K562 (cell line): ENCODE measurements around the gene ITPR2. TPM values are rescaled to one million over a fixed set of nuclear protein-coding genes. Genes with fewer than 3 reads are reported as not detected.
A peak's percentile ranks its signal among the peaks of the same experiment; 100 is the strongest.

Experiments used
- ARID1B ChIP-seq: fragments of 450-650 bp; IDR thresholded peaks from 2 replicates; pipeline ENCODE4 v1.6.1; 2016; ENCODE audit warnings: antibody characterized with exemption, mild to moderate bottlenecking, inconsistent platforms
- BACH1 ChIP-seq: fragments of 200-800 bp; sonication (Bioruptor generic); IDR thresholded peaks from 2 replicates; pipeline ENCODE4 v1.6.1; 2016; ENCODE audit warnings: missing genetic modification characterization, missing compliant biosample characterization
- CTCF ChIP-seq, 3 experiments: IDR thresholded peaks in 2 of 3; conservative IDR thresholded peaks in 1 of 3; 2 replicates each; pipeline ENCODE4 v1.5.1; 2011 to 2012; ENCODE audit warnings: low read length in 3 of 3, mild to moderate bottlenecking in 3 of 3, control low read depth in 2 of 3, improper control_type of control experiment in 1 of 3, inconsistent platforms in 1 of 3, low read depth in 1 of 3, mixed read lengths in 1 of 3, moderate library complexity in 1 of 3; ENCODE audit not compliant: insufficient read depth in 2 of 3
- FOXA1 ChIP-seq: fragments of 450-650 bp; IDR thresholded peaks from 2 replicates; pipeline ENCODE4 v1.6.1; 2016; ENCODE audit warnings: mild to moderate bottlenecking, borderline replicate concordance
- MGA ChIP-seq: fragments of 450-650 bp; IDR thresholded peaks from 2 replicates; pipeline ENCODE4 v1.6.1; 2016; ENCODE audit warnings: mild to moderate bottlenecking, moderate library complexity
- NUFIP1 ChIP-seq: fragments of 450-650 bp; IDR thresholded peaks from 2 replicates; pipeline ENCODE4 v1.6.1; 2018; ENCODE audit not compliant: partially characterized antibody
- RBBP5 ChIP-seq: fragments of 200-600 bp; sonication (generic); IDR thresholded peaks from 2 replicates; pipeline ENCODE4 v1.6.1; 2012; ENCODE audit warnings: borderline replicate concordance, mild to moderate bottlenecking, low read length, control low read depth, inconsistent platforms; ENCODE audit not compliant: insufficient read depth, poor library complexity, severe bottlenecking
- SMARCA4 ChIP-seq: fragments of 450-650 bp; IDR thresholded peaks from 2 replicates; pipeline ENCODE4 v1.6.1; 2016
- ZBTB12 ChIP-seq: fragments of 250-450 bp; sonication (Bioruptor Pico); IDR thresholded peaks from 2 replicates; pipeline ENCODE4 v1.4.0; 2020
- ZNF232 ChIP-seq: sonication (generic); formaldehyde crosslinking; IDR thresholded peaks from 2 replicates; pipeline ENCODE4 v1.8.0; 2022; ENCODE audit warnings: mild to moderate bottlenecking, missing genetic modification reagents
- ZNF695 ChIP-seq: fragments of 450-650 bp; formaldehyde crosslinking; IDR thresholded peaks from 2 replicates; pipeline ENCODE4 v1.4.0; 2020; ENCODE audit warnings: mild to moderate bottlenecking, moderate library complexity
- polyA plus RNA-seq, 8 experiments: library from polyadenylated mRNA; depleted of rRNA in 4 of 8; stranded (reverse) in 5 of 8; unstranded in 3 of 8; fragments of >200 nt; fragmentation: Nextera tagmentation in 2 of 8; fragmentation: Illumina TruSeq in 1 of 8; extraction: Ambion mirVana in 2 of 8; extraction: Trizol in 1 of 8; gene quantifications; 2 replicates each; pipeline versions ENCODE4 v1.2.1 to v1.2.3, GENCODE V29; 2011 to 2014; ENCODE audit warnings: inconsistent platforms in 1 of 8, missing spikeins in 1 of 8
- total RNA-seq, 7 experiments: library from RNA; depleted of rRNA in 6 of 7; stranded (reverse); fragments of >200 nt in 6 of 7; fragmentation: Illumina TruSeq in 2 of 7; extraction: Trizol in 2 of 7; gene quantifications; 2 replicates each; pipeline versions ENCODE4 v1.2.1 to v1.2.3, GENCODE V29; 2011 to 2021; ENCODE audit warnings: low replicate concordance in 1 of 7

The ITPR2 gene
- total and polyA plus RNA-seq, 9 of the 15 experiments (the other 6 are each of a cell fraction or from before 2014, with no cell fraction given): 0.21 to 3.3 (median 0.95) TPM

- TF ChIP-seq MGA: peak; percentile 49; the same call in 1 of the 2 replicates
- TF ChIP-seq ARID1B: peak; percentile 46; the same call in 1 of the 2 replicates
- no peak for TF ChIP-seq RBBP5
- TF ChIP-seq CTCF (IDR thresholded peaks at IDR 0.05 in 2 of 3, conservative IDR thresholded peaks at IDR 0.05 in 1 of 3; ENCODE audit: insufficient read depth in 2 of 3, low read depth in 1 of 3, low read length in 3 of 3): peak in 1 of 3 experiments; percentile 32; a peak in 2 of 6 replicates
- no peak for TF ChIP-seq NUFIP1
- TF ChIP-seq BACH1 (tag): peak; percentile 71; the same call in 1 of the 2 replicates
- no peak for TF ChIP-seq ZNF232
- TF ChIP-seq FOXA1: no peak
- TF ChIP-seq ZNF695 (CRISPR knock-in tag): no peak
- TF ChIP-seq ZBTB12 (CRISPR knock-in tag): no peak
- peak; percentile 67; the same call in 1 of the 2 replicates for TF ChIP-seq SMARCA4
Observed at GRCh38 chr12:26298785-26299621, 534.0 kb downstream of the ITPR2 start (continued).
